GM21390 (cell line): ENCODE measurements around the gene PLEKHG2.

Experiments used
- ATAC-seq: cut with Tn5 transposase; IDR thresholded peaks from one replicate; pipeline ENCODE4 v1.9.1; 2021; ENCODE audit not compliant: unreplicated experiment

Gene PLEKHG2

DNA sequence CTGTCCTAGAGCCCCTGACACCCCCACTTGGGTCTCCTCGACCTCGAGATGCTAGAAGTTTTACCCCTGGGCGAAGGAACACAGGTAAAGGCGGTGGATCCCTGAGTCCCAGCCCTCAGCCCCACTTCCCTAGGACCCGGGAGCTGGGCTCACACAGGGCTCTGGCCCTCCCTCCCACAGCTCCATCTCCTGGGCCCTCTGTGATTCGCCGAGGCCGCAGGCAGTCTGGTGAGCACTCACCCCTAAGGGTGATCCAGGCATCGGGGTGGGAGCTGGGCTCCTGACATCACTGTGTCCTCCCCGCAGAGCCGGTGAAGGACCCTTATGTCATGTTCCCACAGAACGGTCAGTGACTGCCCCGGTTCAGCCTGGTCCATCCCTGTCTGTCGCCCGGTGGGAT is 8.3 kb downstream of the PLEKHG2 start:
- ATAC-seq, result no peak

DNA sequence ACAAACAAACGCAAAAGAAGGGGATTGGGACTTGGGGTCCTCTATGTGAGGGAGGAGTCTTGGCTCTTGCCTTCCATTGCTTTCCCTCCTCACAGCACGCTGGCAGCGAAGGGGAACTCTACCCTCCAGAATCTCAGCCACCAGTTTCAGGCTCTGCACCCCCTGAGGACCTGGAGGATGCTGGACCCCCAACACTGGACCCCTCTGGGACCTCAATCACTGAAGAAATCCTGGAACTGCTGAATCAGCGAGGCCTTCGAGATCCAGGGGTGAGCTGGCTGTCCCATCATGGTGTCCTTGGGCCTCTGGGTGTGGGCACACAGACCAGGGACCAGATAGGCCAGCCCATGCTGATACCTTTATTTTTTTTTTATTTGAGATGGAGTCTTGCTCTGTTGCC is 9.6 kb downstream of the PLEKHG2 start:
- no peak for ATAC-seq

DNA sequence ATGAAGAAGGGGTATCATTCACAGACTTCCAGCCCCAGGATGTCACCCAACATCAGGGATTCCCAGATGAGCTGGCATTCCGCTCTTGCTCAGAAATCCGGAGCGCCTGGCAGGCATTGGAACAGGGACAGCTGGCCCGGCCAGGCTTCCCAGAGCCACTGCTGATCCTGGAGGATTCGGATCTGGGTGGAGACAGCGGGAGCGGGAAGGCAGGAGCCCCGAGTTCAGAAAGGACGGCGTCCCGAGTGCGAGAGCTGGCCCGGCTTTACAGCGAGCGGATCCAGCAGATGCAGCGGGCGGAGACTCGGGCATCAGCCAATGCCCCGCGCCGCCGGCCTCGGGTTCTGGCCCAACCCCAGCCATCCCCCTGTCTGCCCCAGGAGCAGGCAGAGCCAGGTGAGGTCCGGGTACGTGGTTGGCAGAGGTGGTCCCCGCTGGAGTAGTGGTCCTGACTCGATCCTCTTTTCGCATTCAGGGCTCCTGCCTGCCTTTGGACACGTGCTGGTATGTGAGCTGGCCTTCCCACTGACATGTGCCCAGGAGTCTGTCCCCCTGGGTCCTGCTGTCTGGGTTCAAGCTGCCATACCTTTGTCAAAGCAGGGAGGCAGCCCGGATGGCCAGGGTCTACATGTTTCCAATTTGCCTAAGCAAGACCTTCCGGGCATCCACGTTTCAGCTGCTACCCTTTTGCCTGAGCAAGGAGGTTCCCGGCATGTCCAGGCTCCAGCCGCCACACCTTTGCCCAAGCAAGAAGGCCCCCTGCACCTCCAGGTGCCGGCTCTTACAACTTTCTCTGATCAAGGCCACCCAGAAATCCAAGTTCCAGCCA is 11.0 kb downstream of the PLEKHG2 start:
- no peak for ATAC-seq

DNA sequence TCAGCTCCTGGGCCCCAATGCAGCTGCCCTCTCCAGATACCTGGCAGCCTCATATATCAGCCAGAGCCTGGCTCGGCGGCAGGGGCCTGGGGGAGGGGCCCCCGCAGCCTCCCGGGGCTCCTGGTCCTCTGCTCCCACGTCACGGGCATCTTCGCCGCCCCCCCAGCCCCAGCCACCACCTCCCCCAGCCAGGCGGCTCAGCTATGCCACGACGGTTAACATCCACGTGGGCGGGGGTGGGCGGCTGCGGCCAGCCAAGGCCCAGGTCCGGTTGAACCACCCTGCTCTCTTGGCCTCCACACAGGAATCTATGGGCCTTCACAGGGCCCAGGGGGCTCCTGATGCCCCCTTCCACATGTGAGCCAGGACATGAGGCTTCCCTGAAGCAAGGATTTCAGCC is 12.5 kb downstream of the PLEKHG2 start:
- ATAC-seq, result no peak

DNA sequence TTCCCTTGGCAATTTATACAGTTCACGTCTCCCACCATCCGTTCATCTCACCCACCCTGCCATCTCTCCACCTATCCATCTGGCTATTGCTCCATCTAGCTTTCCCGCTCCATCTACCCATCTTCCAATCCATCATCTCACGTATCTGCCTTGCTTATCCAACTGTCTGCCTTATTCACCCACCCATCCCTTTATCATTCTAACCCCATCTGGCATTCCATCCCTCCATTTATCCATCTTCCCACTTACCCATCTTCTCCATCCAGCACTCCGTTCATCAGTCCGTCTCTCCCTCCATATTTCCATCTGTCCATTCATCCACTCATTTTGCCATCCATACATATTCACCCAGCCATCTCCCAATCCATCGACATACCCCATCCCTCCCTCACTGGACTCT is 13.3 kb downstream of the PLEKHG2 start:
- ATAC-seq, result no peak

GRCh38 chr19:39426170-39426569 is 13.7 kb downstream of the PLEKHG2 start:
- ATAC-seq, result no peak

DNA sequence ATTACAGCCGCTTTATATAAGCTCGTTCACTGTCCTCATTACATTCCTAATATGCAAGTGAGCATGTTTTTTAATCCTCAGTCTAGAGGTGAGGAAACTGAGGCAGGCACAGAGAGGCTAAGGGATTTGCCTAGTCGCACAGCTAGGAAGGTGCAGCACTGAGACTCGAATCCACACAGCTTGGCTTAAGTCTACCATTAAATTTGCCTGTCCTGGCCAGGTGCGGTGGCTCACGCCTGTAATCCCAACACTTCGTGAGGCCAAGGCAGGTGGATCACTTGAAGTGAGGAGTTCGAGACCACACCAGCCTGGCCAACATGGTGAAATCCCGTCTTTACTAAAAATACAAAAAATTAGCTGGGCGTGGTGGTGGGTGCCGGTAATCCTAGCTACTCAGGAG is 15.2 kb downstream of the PLEKHG2 start:
- no peak for ATAC-seq

GRCh38 chr19:39428283-39429112 is 16.0 kb downstream of the PLEKHG2 start:
- no peak for ATAC-seq

DNA sequence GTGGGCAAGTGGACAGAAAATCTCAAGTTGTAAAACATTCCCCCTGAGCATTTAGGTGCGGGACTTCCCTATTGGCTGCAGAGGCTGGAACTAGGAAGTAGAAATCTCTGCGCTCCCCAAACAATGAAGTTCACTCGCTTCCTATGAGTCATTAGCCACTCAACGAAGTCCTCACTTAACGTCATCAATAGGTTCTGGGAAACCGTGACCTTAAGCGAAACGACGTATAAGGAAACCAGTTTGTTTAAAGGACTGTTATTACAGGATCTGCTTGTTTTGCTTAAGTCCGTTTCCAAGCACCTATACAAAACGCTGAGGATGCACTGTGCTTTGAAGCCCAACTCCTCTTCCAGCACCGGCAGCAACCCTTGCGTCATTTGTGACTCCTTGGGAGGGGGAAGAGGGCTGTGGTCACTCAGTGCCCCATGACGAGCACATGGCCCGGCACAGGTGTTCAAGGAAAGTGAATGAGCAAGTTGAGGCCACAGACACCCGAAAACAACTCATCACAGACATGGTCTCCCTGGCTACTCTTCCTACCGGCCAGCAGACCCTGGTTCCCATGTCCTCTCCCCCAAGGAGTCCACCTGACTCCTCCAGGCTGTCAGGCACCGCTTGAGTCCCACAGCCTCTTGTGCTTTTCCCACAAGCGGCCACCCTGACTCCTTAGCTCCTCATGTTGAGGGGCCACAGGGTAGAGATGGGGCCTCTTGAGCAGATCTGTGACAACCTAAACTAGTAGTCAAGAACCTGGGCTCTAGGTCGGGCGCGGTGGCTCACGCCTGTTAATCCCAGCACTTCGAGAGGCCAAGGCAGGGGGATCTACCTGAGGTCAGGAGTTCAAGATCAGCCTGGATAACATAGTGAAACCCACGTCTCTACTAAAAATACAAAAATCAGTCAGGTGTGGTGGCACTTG is 18.5 kb downstream of the PLEKHG2 start:
- no peak for ATAC-seq

GRCh38 chr19:39432677-39433025 is 20.2 kb downstream of the PLEKHG2 start:
- no peak for ATAC-seq

GRCh38 chr19:39433480-39434079 is 21.1 kb downstream of the PLEKHG2 start:
- no peak for ATAC-seq

- ATAC-seq, result no peak
Measured at GRCh38 chr19:39434123-39435076, 21.9 kb downstream of the PLEKHG2 start.

DNA sequence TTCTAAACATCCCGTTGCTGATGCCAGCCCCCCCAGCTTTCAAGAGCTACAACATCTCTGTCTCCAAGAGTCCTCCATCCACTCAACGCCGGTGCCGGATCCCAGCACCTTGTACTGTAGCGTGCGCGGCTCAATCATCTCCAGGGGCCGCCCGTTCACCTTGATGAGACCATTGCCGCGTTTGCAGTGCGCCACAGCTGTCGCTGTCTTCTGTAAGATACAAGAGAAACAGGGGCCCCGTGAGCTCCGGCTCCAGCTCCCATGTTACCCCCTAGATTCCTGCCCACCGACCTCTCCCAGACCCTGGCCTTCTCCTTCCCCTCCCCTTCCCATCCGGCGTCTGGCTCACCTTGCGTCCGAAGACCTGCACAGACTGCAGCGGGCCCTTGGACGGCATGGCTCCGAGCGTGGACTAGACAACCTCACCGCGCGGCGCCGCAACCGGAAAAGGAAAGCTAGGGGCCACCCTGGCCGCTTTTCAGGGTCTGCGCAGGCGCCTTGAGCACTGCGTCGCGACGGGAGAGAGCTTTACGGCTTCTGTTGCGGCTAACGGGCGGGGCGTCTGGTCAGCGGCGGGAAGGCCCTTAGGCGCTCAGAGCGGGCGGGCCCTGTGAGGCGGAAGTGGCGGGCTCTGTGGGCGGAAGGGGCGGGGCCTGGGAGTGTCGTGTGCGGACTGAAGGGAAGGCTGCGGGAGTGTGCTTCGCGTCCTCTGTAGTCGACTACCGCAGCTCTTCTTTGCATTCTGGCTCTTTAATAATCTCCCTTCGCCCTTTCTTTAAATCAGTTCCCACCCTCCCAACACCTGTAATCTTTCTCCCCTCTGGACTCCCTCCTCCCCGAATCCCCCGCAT is 23.3 kb downstream of the PLEKHG2 start, which contains the start of gene RPS16:
RPS16 (minus strand) TSS at position 451 of the 851 bp plus-strand sequence; CDS start at position 397, 54 bp downstream.
- ATAC-seq, result peak; percentile 72

DNA sequence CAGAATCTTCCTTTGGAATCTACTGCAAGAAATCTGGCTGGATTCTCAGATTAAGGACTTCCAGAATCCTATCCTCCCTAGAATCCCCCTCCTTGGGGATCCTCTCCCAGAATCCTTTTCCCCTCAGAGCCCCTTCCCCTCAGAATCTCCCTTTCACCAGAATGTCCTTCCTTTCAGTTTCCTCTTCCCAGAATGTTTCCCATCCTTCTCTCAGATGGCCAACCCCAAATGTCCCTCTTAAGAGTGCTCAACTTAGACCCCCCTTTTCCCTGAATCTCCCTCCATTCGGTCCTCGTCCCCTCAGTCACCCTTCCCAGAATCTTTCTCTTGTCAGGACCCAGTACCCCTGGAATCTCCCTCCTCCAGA is 23.9 kb downstream of the PLEKHG2 start:
- no peak for ATAC-seq

DNA sequence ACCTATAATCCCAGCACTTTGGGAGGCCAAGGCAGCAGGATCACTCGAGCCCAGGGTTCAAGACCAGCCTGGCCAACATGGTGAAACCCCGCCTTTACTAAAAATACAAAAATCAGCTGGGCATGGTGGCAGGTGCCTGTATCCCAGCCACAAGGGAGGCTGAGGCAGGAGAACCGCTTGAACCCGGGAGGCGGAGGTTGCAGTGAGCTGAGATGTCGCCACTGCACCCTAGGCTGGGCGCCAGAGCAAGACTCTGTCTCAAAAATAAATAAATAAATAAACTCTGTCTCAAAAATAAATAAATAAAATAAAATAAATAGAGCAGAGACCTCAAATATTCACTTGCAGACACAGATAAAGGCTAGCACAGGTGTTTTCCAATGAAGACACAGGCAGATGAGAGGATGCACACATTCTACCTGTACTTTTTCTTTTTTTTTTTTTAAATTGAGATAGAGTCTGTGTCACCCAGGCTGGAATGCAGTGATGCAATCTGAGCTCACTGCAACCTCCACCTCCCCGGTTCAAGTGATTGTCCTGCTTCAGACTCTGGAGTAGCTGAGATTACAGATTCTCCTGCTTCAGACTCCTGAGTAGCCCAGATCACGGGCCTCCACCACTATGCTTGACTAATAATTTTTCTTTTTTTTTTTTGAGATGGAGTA is 25.9 kb downstream of the PLEKHG2 start:
- ATAC-seq, result no peak

DNA sequence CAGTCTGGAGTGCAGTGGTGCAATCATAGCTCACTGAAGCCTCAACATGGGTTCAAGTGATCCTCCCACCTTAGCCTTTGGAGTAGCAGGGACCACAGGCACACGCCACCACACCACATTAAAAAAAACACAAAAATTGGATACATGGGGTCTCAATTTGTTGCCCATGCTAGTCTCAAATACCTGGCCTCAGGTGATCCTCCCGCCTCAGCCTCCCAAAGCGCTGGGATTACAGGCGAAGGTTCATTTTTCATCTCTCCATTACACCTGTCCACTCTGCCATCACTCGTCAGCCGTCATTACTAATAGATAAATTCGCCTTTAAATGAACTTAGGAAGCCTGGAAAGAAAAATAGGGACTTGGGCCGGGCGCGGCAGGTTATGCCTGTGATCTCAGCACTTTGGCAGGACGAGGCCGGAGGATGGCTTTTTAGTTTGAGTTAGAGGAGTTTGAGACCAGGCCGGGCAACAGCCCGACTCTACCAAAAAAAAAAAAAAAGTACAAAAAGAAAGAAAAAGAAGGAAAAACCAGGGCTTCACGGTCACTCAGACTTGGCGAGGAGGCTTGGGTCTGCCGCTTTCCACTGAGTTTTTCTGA is 32.2 kb downstream of the PLEKHG2 start:
- no peak for ATAC-seq

GRCh38 chr19:39445196-39446111 is 33.0 kb downstream of the PLEKHG2 start, which contains the start of gene SUPT5H:
TSS of gene SUPT5H (plus strand) at chr19:39445582. CDS start at chr19:39445891, 309 bp downstream.
- peak; percentile 73 for ATAC-seq
